HG03097 (cell line): Measurements from ENCODE around the gene TMEM184A.

Experiments
- ATAC-seq: cut with Tn5 transposase; IDR thresholded peaks from one replicate; pipeline ENCODE4 v1.9.1; 2021; ENCODE audit not compliant: unreplicated experiment, low FRiP score

The TMEM184A gene

GRCh38 chr7:1553512-1554210 lies 2.3 kb downstream of the TMEM184A start:
- no peak for ATAC-seq

DNA sequence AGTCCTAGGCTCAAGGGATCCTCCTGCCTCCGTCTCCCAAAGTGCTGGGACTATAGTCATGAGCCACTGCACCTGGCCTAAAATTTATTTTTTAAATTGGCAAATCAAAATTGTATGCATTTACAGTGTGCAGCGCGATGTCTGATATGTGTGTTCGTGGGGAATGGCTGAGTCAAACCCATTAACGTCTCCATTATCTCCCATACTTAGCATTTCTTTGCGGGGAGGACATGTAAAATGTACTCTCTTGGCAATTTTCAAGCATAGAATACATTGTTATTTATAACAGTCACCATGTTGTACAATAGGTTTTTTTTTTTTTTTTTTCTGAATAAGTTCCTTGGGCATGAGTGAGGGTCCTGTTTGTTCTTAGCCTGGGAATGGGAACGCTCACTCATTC lies 3.8 kb downstream of the TMEM184A start:
- ATAC-seq: no peak

- ATAC-seq: no peak
Measured at GRCh38 chr7:1550846-1551155, 5.2 kb downstream of the TMEM184A start.

- ATAC-seq: no peak
Measured at GRCh38 chr7:1550005-1550845, 5.8 kb downstream of the TMEM184A start.

DNA sequence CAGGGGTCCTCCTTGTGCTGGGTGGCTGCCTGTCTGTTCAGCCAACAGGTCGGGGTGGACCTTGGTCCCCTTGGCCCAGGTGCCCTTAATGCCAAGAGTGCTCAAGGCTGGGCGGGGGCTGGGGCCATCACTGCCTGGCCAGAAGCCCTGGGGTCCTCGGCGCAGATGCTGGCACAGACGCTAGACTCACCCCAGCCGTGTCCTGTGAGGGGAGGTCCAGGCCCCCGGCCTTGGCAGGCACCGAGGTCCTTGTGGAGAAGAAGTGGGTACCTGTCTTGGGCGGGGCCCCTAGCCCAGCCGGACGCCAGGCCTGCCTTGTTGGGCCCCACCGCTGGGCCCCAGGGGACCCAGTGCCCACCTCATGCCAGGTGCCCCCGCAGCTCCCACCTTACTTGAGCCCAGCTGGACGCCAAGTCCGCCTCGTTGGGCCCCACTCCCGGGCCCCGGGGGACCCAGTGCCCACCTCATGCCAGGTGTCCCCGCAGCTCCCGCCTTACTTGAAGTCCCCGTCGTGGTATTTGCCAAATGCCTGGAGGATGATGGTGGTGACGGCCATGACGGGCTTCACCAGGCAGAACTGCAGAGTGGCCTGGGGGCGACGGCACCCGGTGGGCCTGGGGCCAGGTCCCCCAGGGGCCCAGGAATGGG lies 6.5 kb downstream of the TMEM184A start:
- no peak for ATAC-seq

DNA sequence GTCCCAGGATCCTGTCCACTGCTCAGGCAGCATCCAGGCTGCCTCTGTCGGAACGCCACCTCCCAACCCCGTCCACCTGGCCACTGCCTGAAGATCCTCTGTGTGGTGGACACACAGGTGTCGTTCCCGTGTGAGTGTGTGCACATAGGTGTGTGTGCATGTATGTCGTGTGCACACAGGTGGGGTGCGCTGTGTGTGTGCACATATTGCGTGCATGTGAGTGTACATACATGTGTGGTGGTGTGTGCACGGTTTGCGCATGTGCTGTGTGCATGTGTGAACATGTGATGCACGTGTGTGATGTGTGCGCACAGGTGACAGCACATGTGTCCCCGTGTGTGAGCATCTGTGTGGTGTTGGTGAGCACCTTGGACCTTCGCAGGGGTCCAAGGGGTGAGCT lies 7.1 kb downstream of the TMEM184A start:
- ATAC-seq: no peak

DNA sequence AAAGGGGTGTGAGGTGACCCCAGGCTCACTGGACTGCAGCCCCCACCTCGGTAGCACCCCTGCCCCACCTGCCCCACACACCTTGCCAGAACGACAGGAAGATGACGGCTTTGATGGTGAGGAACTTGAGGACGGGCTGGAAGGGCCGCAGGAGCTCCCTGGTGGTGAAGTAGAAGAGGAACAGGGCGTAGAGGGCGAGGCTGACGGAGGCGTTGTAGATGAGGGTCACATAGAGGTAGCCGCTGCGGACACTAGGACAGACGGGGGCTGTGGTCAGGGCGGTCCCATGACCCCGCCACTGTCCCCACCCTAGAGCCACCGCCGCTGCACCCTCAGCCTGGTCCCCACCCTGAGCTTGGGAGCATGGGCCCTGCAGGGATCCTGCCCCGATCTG lies 7.6 kb downstream of the TMEM184A start:
- no peak for ATAC-seq

- no peak for ATAC-seq
Measured at GRCh38 chr7:1547777-1548437, 8.1 kb downstream of the TMEM184A start.

GRCh38 chr7:1546909-1547776 lies 8.9 kb downstream of the TMEM184A start:
- ATAC-seq: no peak

- no peak for ATAC-seq
Measured at GRCh38 chr7:1546274-1546908, 9.6 kb downstream of the TMEM184A start.

DNA sequence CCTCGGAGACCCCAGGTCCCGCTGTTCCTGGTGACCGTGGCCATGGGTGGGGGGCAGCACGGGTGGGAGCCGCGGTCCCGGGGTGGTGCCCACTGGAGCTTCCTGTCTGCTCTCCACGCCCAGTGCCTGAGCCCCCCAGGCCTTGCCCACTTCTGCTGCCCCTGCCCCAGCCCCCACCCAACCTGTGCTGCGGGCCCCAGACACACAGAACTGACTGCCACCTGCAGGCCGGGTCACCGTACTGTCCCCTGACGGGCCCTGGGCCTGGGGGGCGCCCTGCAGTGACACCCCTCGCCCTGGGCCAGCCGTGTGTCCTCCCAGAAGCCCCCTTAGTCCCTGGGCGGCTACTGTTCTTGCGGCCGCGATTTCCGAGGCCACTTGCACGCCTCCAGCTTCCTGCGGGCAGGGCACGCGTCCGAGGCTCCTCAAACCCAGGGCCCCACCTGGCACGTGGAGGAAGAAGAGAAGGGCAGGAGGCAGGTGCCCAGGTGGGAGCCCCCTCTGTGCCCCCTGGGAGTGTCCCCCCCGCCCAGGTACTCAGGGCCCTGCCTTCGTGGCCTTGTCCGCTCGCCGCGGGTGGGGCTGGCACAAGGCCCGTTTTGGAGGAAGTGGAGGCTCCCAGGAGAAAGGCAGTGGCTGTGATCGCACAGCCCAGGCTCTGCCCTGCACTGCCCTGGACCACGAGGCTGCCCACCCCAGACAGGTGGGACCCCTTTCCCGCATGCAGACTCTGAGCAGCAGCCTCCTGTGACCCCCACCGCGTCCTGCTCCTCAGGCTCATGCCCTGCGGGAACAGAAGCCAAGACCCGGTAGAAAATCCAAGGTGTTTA lies 10.4 kb downstream of the TMEM184A start:
- ATAC-seq: no peak

DNA sequence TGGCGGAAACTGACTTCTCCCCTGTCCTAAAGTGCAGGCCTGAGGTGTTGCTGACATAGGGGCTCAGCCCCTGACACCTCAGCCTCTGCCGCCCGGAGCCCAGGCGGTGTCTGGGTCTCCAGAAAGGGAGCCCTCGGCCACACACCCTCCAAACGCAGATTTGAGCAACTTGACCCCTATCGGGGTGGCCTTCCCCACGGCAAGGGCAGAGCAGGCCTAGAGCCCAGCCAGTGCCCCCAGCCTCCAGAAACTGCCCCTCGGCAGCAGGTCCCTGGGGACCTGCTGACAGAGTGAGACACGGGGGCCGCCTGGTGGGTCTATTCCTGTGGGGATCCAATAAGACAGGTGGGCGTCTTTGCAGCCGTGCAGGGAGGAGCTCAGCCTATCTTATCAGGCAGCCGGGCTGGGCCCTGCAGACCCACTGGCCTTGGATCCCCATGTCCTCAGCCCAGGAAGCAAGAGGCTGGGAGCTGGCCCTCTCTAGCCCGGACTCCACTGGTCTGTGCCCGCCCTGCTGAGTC lies 11.0 kb downstream of the TMEM184A start:
- no peak for ATAC-seq

- no peak for ATAC-seq
Measured at GRCh38 chr7:1544178-1544895, 11.7 kb downstream of the TMEM184A start.

DNA sequence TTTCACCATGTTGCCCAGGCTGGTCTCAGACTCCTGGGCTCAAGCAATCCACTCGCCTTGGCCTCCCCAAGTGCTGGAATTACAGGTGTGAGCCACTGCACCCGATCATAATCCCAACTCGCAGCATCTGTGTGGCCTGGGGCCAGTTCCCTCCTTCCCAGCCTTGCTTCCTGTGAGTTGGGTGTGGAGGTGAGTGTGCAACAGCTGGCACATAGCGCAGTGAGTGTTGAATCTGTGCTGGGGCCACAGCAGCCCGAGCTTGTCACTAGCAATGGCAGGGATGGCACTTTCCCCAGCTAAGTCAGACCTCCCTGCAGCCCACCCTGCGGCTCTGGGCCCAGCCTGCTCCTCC lies 12.2 kb downstream of the TMEM184A start:
- no peak for ATAC-seq

DNA sequence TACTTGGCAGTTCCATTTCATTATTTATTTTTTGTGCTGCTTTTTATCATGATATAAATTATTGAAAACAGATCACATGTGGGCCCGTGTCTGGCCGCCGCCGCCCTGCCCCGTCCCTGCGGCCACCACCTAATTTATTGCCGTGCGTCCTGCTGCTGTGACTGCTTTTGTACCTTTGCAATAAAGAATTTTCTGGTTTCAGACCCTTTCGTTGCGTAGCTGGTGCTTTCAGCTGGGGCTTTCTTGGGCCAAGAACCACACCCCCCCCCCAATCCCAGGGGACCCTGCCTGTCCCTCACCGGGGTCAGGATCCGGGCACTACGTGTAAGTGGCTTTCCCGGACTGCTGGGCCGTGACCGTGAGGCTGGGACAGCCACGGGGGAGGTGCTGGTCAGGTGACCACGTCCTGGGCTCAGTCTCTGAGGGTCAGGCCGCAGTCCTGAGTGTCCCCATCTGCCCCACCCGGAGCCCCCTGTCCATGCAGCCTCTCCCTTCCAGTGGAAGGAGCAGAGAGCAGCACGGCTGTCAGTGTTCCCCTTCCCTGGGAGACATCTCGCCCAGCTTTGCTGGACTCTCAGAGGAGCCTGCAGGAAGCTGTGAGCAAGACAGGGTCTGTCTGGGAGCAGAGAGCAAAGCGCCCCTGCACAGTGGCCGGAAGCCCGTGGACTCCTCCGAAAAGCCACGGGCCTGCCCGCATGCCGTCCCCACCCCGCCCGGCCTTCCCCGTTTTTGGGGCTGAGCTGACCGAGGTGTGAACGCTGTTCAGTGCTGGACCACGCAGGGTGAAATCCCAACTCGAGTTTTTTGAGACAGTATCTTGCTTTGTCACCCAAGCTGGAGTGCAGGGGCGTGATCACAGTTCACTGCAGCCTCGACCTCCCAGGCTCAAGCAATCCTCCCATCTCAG lies 12.9 kb downstream of the TMEM184A start:
- no peak for ATAC-seq

- ATAC-seq: no peak
Measured at GRCh38 chr7:1542329-1542728, 13.7 kb downstream of the TMEM184A start.
